GM23338 (cell line): Measurements from ENCODE around the gene PPP1CC. TPM values are rescaled to one million over a fixed set of nuclear protein-coding genes. Genes with fewer than 3 reads are reported as not detected.
A peak's percentile ranks its signal among the peaks of the same experiment; 100 is the strongest.

Experiments
- ATAC-seq: fragments of 200-7000 bp; cut with Tn5 transposase; 3 replicates; pipeline ENCODE4 v1.9.1; 2020
- DNase-seq: peaks from one replicate; pipeline ENCODE4 v3.0.0-alpha.2; 2015; ENCODE audit warnings: low spot score
- H2AFZ ChIP-seq: fragments of 200-600 bp; sonication (generic); 2 replicates; pipeline ENCODE4 v1.8.0; 2016; ENCODE audit warnings: antibody characterized with exemption, mild to moderate bottlenecking, moderate library complexity
- H3F3A ChIP-seq: fragments of 200-600 bp; sonication (generic); replicated peaks from 2 replicates; pipeline ENCODE4 v1.8.0; 2017; ENCODE audit warnings: antibody characterized with exemption, mixed run types, low read depth
- H3K27ac ChIP-seq: fragments of 200-600 bp; sonication (generic); 2 replicates; pipeline ENCODE4 v1.6.1; 2016; ENCODE audit warnings: low read depth
- H3K27me3 ChIP-seq: fragments of 200-600 bp; sonication (generic); 2 replicates; pipeline ENCODE4 v1.8.0; 2016; ENCODE audit warnings: mild to moderate bottlenecking, mixed run types, moderate library complexity; ENCODE audit not compliant: insufficient read depth
- H3K36me3 ChIP-seq: fragments of 200-600 bp; sonication (generic); 2 replicates; pipeline ENCODE4 v1.8.0; 2016; ENCODE audit warnings: mild to moderate bottlenecking; ENCODE audit not compliant: insufficient read depth
- H3K4me1 ChIP-seq: fragments of 200-600 bp; sonication (generic); 2 replicates; pipeline ENCODE4 v1.8.0; 2016; ENCODE audit warnings: mild to moderate bottlenecking, moderate library complexity; ENCODE audit not compliant: insufficient read depth
- H3K4me2 ChIP-seq: fragments of 200-600 bp; sonication (generic); 2 replicates; pipeline ENCODE4 v1.7.1; 2017; ENCODE audit warnings: mixed run types
- H3K4me3 ChIP-seq: fragments of 200-600 bp; sonication (generic); 2 replicates; pipeline ENCODE4 v1.6.1; 2016; ENCODE audit warnings: mixed run types
- H3K79me2 ChIP-seq: fragments of 200-600 bp; sonication (generic); replicated peaks from 2 replicates; pipeline ENCODE4 v1.8.0; 2017; ENCODE audit warnings: mild to moderate bottlenecking; ENCODE audit not compliant: insufficient read depth
- H3K9me2 ChIP-seq: fragments of 200-600 bp; sonication (generic); 2 replicates; pipeline ENCODE4 v1.8.0; 2017; ENCODE audit not compliant: insufficient read depth
- H4K20me1 ChIP-seq: fragments of 200-600 bp; sonication (generic); replicated peaks from 2 replicates; pipeline ENCODE4 v1.8.0; 2017; ENCODE audit warnings: mild to moderate bottlenecking; ENCODE audit not compliant: insufficient read depth
- H3K27ac Mint-ChIP-seq: 2 replicates; pipeline ENCODE4 v1.8.0; 2020; ENCODE audit warnings: inconsistent platforms, mild to moderate bottlenecking, moderate library complexity, mixed read lengths
- H3K27me3 Mint-ChIP-seq: 3 replicates; pipeline ENCODE4 v1.8.0; 2022; ENCODE audit warnings: low read depth, mild to moderate bottlenecking, moderate library complexity, mixed read lengths, inconsistent platforms; ENCODE audit not compliant: insufficient read depth, poor library complexity
- H3K36me3 Mint-ChIP-seq: 3 replicates; pipeline ENCODE4 v1.8.0; 2021; ENCODE audit warnings: low read depth, mild to moderate bottlenecking, inconsistent platforms, moderate library complexity, mixed read lengths
- H3K4me1 Mint-ChIP-seq: 3 replicates; pipeline ENCODE4 v1.8.0; 2020; ENCODE audit warnings: mild to moderate bottlenecking, inconsistent platforms, mixed read lengths
- H3K4me3 Mint-ChIP-seq: 3 replicates; pipeline ENCODE4 v1.8.0; 2021; ENCODE audit warnings: moderate library complexity, mild to moderate bottlenecking, inconsistent platforms, mixed read lengths
- H3K9me3 Mint-ChIP-seq: 3 replicates; pipeline ENCODE4 v1.8.0; 2020; ENCODE audit warnings: moderate library complexity, mild to moderate bottlenecking, inconsistent platforms, mixed read lengths
- CREB1 ChIP-seq: fragments of 250-450 bp; sonication (Bioruptor Pico); IDR thresholded peaks from 2 replicates; pipeline ENCODE4 v1.5.0; 2020; ENCODE audit warnings: low read depth, mild to moderate bottlenecking, moderate library complexity
- ETS1 ChIP-seq: IDR thresholded peaks from 2 replicates; pipeline ENCODE4 v1.6.1; 2016; ENCODE audit warnings: antibody characterized with exemption
- EZH2phosphoT487 ChIP-seq: fragments of 200-600 bp; sonication (generic); IDR thresholded peaks from one replicate; pipeline ENCODE4 v1.8.1; 2018; ENCODE audit warnings: antibody characterized with exemption; ENCODE audit not compliant: unreplicated experiment
- JUNB ChIP-seq: IDR thresholded peaks from one replicate; pipeline ENCODE4 v1.6.1; 2016; ENCODE audit warnings: antibody characterized with exemption; ENCODE audit not compliant: unreplicated experiment
- STAT1 ChIP-seq: IDR thresholded peaks from one replicate; pipeline ENCODE4 v1.6.1; 2016; ENCODE audit warnings: antibody characterized with exemption; ENCODE audit not compliant: unreplicated experiment
- polyA plus RNA-seq: library from polyadenylated mRNA; unstranded; fragments of >200 nt; fragmentation: Nextera tagmentation; extraction: Ambion mirVana; gene quantifications from 2 replicates; pipeline ENCODE4 v1.2.1, GENCODE V29; 2016
- total RNA-seq: library from RNA; depleted of rRNA; stranded (reverse); fragments of >200 nt; shearing (Covaris generic); gene quantifications from 2 replicates; pipeline ENCODE4 v1.2.3, GENCODE V29; 2014

PPP1CC gene
- total and polyA plus RNA-seq, 2 experiments from 2014 or later = 276 to 501 TPM

GRCh38 chr12:110732572-110732971 is 10.1 kb downstream of the PPP1CC start:
- H3K27ac Mint-ChIP-seq = no peak overlapping the region
- no peaks in the 10 kb centered on the region for H3K27me3 Mint-ChIP-seq
- H2AFZ ChIP-seq = no peak overlapping the region
- peaks cover 12% of the 10 kb centered on the region for H3K4me1 ChIP-seq
- peaks cover 39% of the 10 kb centered on the region; the same call in 1 of the 2 replicates for H3K36me3 ChIP-seq
- peaks cover 100% of the 10 kb centered on the region for H3K79me2 ChIP-seq
- no peaks in the 10 kb centered on the region for H3F3A ChIP-seq
- no peaks in the 10 kb centered on the region for H3K27me3 ChIP-seq
- H3K9me3 Mint-ChIP-seq = no peaks in the 10 kb centered on the region
- H3K36me3 Mint-ChIP-seq = peaks cover 72% of the 10 kb centered on the region
- peaks cover 29% of the 10 kb centered on the region for H3K4me1 Mint-ChIP-seq
- DNase-seq = no peak
- H4K20me1 ChIP-seq = peaks cover 87% of the 10 kb centered on the region
- TF ChIP-seq ETS1 (no peak), STAT1 (no peak), CREB1 (CRISPR knock-in tag) (no peak)
- H3K4me2 ChIP-seq = no peak overlapping the region
- no peak overlapping the region for H3K4me3 Mint-ChIP-seq
- H3K27ac ChIP-seq = no peak overlapping the region
- H3K9me2 ChIP-seq = no peaks in the 10 kb centered on the region
- ATAC-seq = no peak
- no peak overlapping the region for H3K4me3 ChIP-seq

GRCh38 chr12:110731479-110731878 is 11.2 kb downstream of the PPP1CC start:
- TF ChIP-seq JUNB = no peak
- Histone ChIP-seq H3F3A (0 out of 2 replicates have a peak, but pooled peaks cover 5% of the 10 kb centered on the region), H3K27me3 (no peaks in the 10 kb centered on the region), H3K4me3 (no peak overlapping the region), H2AFZ (no peak overlapping the region), H3K79me2 (peaks cover 100% of the 10 kb centered on the region), H3K36me3 (peaks cover 39% of the 10 kb centered on the region; the same call in 1 of the 2 replicates), H3K9me2 (no peaks in the 10 kb centered on the region), H3K4me2 (no peak overlapping the region), H3K4me1 (peaks cover 21% of the 10 kb centered on the region), H4K20me1 (peaks cover 87% of the 10 kb centered on the region), H3K27ac (no peak overlapping the region)
- Mint-ChIP-seq H3K4me3 (no peak overlapping the region), H3K27ac (no peak overlapping the region), H3K27me3 (no peaks in the 10 kb centered on the region), H3K36me3 (peaks cover 80% of the 10 kb centered on the region), H3K9me3 (no peaks in the 10 kb centered on the region), H3K4me1 (peaks cover 36% of the 10 kb centered on the region)
- DNase-seq (no peak), ATAC-seq (no peak)

- Mint-ChIP-seq H3K36me3 (peaks cover 83% of the 10 kb centered on the region), H3K4me3 (no peak overlapping the region), H3K9me3 (no peaks in the 10 kb centered on the region), H3K27ac (no peak overlapping the region), H3K4me1 (peaks cover 36% of the 10 kb centered on the region), H3K27me3 (peaks cover 3% of the 10 kb centered on the region)
- H2AFZ ChIP-seq = no peak overlapping the region
- H3K4me1 ChIP-seq = peaks cover 20% of the 10 kb centered on the region
- H3K4me3 ChIP-seq = no peak overlapping the region
- no peaks in the 10 kb centered on the region for H3K27me3 ChIP-seq
- peaks cover 100% of the 10 kb centered on the region for H3K79me2 ChIP-seq
- no peak overlapping the region for H3K4me2 ChIP-seq
- peaks cover 88% of the 10 kb centered on the region for H4K20me1 ChIP-seq
- 0 out of 2 replicates have a peak overlapping the region, but pooled peaks have one; percentile 7 for H3K27ac ChIP-seq
- 0 out of 2 replicates have a peak, but pooled peaks cover 5% of the 10 kb centered on the region for H3F3A ChIP-seq
- no peak for TF ChIP-seq EZH2phosphoT487
- TF ChIP-seq STAT1 = no peak
- ATAC-seq = no peak
- H3K9me2 ChIP-seq = no peaks in the 10 kb centered on the region
- DNase-seq = no peak
- peaks cover 60% of the 10 kb centered on the region for H3K36me3 ChIP-seq
These were observed 14.1 kb downstream of the PPP1CC start for GRCh38 chr12:110728628-110729027.
